ENCODE measurements around the gene AMT.
A peak's percentile ranks its signal among the peaks of the same experiment; 100 is the strongest.
"Not testable (repeated sequence)": the region's sequence is repeated elsewhere in the genome, so short reads cannot be mapped to it uniquely, and the experiment has no call there.

The AMT gene

GRCh38 chr3:49421890-49422378 is 339 bp downstream of the AMT start:
- no peak for DNase-seq

- DNase-seq: no peak
Measured at GRCh38 chr3:49417516-49418120, 4.7 kb downstream of the AMT start.

DNA sequence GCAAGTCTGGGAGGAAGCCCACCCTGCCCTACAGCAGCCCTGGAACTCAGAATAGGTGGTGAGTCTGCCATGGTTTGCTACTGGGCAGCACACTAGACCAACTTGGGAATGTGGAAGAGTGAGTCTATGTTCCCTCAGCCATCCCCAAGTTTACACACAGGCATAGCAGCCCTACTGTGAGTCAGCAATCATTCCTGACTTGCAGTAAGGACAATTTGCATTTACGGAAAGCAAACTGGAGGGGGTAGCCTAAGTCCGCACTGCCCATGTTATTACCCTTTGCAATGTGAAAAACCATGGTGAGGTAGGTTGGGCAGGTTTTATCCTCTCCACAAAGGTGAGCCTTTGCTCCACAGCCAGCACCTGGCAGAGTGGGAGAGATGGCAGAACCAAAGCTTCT is 5.4 kb downstream of the AMT start:
- no peak for DNase-seq

- no peak for DNase-seq
Measured at GRCh38 chr3:49415931-49416601, 6.2 kb downstream of the AMT start.

DNA sequence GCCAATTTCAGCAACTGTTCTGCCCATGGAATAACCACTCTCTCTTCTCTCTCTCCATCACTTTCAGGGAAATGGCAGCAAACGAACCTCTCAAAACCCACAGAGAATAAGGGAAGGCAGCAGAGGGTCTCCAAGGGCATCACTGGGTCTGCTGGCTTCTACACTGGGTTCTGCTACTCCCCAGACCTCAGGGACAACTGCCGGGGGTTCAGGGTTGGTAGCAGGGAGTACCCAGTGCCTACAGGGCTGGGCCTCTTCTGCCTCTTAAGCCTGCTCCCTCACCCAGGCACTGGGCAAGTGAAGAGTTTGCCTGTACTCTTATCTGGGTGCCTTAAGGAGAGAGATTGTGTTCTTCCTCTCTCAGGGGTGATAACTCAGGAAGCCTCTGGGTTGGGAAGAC is 7.5 kb downstream of the AMT start:
- no peak for DNase-seq

- DNase-seq: no peak
Measured at GRCh38 chr3:49413338-49413734, 8.9 kb downstream of the AMT start.

DNA sequence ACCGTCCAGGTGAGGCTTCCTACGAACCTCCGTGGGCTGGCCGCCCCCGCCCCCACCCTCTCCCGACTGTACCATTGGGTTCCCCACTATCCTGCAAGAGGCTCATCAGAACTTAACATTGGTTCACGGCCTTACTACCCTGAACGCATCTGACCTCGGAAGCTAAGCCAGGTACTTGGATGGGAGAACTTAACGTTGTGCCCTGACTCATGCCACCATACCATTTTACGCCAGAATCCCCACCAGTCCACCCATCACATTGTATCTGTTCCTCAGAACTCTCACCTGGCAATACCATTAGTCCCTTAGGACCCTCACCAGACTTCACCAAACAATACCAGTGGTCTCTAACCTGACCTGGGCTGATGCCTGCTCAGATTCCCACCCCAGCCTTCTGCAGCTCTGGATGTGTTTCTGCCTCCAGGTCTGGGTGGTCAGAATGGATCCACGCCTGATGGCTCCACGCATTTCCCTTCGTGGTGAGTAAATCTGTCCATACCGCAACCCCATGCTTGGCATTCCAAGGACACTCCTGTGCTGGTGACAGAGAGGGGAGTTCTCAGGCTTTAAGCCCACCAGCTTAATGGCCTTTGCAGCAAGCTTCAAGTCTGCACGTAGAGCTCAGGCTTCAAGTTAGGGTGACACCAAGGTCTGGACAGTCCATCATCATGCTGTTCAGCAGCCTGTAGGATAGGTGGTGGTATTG is 9.5 kb downstream of the AMT start:
- no peak for DNase-seq

DNA sequence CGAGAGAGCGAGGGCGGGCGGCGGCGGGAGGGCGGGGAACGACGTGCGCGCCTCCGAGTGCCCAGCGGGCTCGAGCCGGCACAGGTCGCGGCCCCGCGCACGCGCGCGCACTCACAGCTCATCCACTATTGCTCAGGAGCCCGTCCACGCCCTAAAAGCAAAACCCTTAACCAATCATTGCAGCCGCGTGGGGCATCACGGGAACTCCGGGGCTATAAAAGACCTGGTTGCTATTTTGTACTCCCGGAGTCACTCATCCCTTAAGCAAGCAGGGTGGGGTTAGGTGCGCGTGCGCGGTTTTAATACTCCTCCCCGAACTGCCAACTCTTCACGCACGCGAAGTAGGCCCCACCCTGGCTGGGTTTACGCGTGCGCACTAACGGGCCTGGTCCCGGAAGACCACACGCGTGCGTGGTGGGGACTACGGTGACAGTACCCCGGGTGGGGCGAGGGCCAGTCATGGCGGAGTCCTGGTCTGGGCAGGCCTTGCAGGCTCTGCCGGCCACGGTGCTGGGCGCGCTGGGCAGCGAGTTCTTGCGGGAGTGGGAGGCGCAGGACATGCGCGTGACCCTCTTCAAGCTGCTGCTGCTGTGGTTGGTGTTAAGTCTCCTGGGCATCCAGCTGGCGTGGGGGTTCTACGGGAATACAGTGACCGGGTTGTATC is 10.2 kb downstream of the AMT start, which contains the start of the genes RHOA and TCTA:
Gene RHOA, minus strand, starts transcription at position 9 of the 664 bp plus-strand sequence. CDS start 36,387 bp downstream, outside the sequence.
Gene TCTA, plus strand, starts transcription at position 456 of the 664 bp plus-strand sequence. Its CDS starts 4 bp downstream, at position 460.
- peak; percentile 99 for DNase-seq

DNA sequence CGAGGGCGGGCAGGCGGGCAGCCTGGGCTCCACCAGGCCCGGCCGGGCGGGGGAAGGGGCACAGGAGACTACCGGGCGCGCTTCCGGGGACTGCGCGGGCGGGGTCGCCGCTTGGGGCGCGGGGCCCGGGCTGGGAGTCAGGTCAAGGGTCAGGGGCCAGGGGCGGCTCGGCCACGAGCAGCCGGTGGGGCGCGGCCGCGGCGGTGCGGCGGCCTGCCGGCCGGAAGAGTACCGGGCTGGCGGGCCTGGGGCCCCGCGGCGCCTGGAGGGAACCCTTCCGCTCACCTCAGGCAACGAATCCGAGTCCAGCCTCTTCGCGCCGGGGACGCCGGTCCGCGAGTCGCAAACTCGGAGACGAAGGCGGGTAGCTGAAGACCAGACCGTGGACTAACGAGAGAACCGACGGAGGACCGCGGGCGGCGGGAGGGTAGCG is 10.7 kb downstream of the AMT start:
- peak; percentile 66 for DNase-seq

DNA sequence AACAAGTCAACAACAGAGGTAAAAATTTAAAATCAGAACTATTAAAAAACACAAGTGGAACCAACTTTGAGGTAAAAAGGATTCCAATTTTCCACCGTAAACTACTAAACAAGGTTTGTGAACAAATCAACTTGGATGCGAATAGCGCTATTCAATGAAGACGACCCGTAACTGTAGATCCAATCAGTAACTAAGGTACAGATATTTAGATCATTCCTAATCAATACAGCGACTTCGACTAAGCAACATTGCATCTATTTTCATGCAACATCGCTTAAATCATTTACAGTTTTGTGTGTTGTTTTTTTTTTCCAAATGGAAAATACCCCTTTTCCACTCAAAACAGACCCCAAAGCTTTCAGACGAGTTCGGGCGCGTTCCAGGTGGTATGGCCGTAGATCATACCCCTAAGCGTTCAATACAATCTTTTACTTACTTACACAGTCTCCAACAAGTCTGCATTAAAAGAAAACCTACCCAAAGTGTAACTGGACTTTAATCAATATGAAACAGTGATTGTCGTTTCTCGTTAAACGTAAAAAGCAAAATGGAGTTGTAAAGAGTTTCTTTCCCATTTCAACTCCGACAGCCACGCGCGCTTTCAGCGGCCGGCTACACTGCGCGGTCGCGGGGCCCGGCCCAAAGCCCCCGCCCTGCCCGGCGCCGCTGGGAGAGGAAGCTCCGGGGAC is 11.3 kb downstream of the AMT start:
- no peak for DNase-seq

- DNase-seq: no peak
Measured at GRCh38 chr3:49410066-49410845, 12.0 kb downstream of the AMT start.

- DNase-seq: no peak
Measured at GRCh38 chr3:49406571-49407565, 15.4 kb downstream of the AMT start.

DNA sequence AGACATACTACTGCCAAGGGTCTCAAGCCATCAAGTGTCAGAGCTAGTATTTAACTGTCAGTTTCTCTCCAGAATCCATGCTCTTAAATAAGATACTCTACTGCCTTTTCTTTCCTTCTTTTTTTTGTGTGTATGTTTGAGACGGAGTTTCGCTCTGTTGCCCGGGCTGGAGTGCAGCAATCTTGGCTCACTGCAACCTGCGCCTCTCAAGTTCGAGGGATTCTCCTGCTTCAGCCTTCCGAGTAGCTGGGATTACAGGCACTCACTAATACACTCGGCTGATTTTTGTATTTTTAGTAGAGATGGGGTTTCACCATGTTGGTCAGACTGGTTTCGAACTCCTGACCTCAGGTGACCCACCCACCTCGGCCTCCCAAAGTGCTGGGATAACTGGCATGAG is 16.7 kb downstream of the AMT start:
- not testable (repeated sequence) for DNase-seq

DNA sequence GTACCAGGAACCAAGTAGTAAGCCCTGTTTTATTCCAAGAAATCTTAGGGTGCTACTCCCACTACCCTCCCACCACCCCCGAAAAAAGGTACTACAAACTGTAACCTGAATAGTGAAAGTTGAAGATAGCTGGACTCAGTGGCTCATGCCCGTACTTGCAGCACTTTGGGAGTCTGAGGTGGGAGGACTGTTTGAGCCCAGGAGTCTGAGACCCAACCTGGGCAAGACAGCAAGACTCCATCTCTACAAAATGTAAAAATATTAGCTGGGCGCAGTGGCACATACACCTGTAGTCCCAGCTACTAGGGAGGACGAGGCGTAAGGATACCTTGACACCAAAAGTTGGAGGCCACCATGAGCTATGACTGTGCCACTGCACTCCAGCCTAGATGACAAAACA is 18.4 kb downstream of the AMT start:
- no peak for DNase-seq

DNA sequence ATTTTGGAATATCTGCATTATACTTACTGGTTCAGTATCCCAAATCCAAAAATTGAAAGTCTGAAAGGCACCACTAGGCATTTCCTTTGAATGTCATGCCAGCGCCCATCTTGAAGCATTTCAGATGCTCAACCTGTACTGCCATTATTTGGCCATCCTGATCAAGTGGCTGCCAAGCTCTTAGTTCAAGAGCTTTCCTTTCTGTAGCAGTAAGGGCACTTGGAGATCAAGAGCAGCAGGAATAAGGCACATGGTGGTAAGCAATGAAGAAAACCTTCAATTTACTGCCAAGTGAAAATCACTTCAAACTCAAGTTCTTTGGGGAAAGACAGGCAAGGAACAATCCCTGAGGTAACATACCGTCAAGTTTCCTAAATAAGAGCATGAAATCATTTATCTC is 20.5 kb downstream of the AMT start:
- DNase-seq: no peak

DNA sequence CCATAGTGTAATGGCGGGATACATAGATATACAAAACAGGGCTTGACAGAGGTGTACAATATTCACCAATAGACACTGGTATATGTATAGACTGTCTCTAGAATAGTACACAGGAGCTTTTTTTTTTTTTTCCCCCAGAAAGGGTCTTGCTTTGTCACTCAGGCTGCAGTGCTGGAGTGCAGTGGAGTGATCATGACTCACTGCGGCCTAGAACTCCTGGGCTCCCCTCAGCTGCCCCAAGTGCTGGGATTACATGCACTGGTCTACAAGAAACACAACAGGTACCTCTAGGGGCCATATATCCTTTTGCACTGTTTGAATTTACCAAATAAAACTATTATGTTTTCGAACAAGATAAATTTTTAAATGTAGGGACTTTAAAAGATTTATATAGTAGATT is 22.8 kb downstream of the AMT start:
- DNase-seq: no peak

DNA sequence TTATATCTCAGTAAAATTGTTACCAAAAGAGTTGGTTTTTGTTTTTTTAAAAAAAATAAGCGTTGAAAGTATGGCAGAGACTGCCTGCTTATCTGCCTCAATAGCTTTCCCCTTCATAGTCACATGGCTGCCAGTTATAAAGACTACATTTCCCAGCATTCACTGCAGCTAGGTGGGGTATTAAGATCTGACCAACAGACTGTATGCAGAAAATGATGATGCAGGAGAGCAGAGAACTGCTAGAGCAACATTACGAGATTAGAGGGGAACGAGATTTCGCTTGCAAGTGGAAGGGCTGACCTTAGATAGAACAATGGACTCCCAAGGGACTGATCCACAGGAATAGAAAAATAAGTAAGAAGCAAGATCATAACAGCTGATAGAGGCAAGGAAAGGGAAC is 24.8 kb downstream of the AMT start:
- DNase-seq: no peak

- not testable (repeated sequence) for DNase-seq
Measured at GRCh38 chr3:49391310-49391709, 31.0 kb downstream of the AMT start.

DNA sequence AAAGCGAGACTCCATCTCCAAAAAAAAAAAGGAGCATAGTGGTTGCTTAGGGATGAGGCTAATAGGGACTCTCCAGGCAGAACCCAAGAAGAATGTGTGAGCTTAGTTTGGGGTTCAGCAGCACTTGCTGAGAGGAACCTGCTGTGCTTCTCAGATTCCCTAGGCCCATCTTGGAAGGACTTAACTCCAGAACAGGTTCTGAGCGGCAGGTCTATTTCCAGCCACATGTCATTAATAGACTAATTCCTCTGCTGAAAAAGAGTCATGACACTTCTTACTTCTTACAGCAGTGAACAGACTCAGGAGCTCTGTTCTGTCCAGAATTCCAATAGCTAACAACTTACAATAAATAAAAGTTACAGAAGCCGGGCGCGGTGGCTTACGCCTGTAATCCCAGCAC is 33.0 kb downstream of the AMT start:
- DNase-seq: no peak

DNA sequence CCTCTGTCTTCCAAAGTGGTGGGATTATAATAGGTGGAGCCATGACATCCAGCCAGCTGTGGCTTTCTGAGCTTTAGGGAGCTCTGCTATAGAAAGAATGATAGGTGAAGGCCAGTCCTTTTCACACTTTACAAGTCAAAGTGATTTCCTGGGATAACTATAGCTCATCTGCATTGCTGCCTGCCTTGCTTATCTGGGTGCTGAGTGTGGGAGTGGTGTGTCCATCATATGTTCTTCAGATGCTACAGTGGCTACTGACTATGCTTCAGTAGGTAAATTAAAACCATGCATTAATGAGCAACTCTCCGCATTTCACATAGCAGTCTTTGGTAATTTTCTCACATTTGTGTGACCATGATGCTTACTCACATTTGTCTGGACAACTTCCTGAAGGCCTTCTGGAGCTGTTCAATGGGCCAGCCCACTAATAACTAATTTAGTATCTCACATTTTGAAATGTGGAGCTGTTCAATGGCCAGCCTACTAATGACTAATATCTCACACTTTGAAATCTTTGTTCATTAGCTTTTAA is 33.9 kb downstream of the AMT start:
- no peak for DNase-seq
